Fibroblast of lung (primary cell): Measurements from ENCODE around the gene PIK3CA.

Source experiments
- CTCF ChIP-seq, 2 donors: IDR thresholded peaks in 1 of 2; conservative IDR thresholded peaks in 1 of 2; 1 replicate in 1 of 2; 2 replicates in 1 of 2; pipeline ENCODE4 v1.5.1; 2011 to 2012; ENCODE audit warnings: low read length in 2 of 2, control low read depth in 1 of 2, inconsistent platforms in 1 of 2, low read depth in 1 of 2, mild to moderate bottlenecking in 1 of 2
- EZH2 ChIP-seq: IDR thresholded peaks from 2 replicates; pipeline ENCODE4 v1.5.1; 2012; ENCODE audit warnings: low read length, control low read depth, mild to moderate bottlenecking; ENCODE audit errors: missing control alignments

GRCh38 chr3:179184826-179185225 lies 36.7 kb downstream of the PIK3CA start:
- TF ChIP-seq CTCF (conservative IDR thresholded peaks at IDR 0.05 in 1 of 2, IDR thresholded peaks at IDR 0.05 in 1 of 2; ENCODE audit: low read depth in 1 of 2, low read length in 2 of 2) (no peak), EZH2 (no peak)
